Testis (tissue), 2 donors: ENCODE measurements around the gene PTPRC.

Source experiments
- CTCF ChIP-seq, 3 experiments: fragments of 450-650 bp in 2 of 3; fragments of 200-600 bp in 1 of 3; sonication (generic) in 1 of 3; IDR thresholded peaks; one replicate each; pipeline ENCODE4 v1.5.1; 2016 to 2019; ENCODE audit warnings: antibody characterized with exemption in 3 of 3, mild to moderate bottlenecking in 2 of 3, moderate library complexity in 1 of 3
- POLR2A ChIP-seq: fragments of 450-650 bp; IDR thresholded peaks from one replicate; pipeline ENCODE4 v1.6.1; 2017; ENCODE audit warnings: antibody characterized with exemption, mild to moderate bottlenecking, moderate library complexity

- no peak for TF ChIP-seq CTCF (IDR thresholded peaks at IDR 0.05)
- TF ChIP-seq POLR2A, result no peak
These were observed 75.4 kb downstream of the PTPRC start for GRCh38 chr1:198714271-198714670.
